ENCODE data around the gene IFI27L1.
"Not testable (repeated sequence)": the region's sequence is repeated elsewhere in the genome, so short reads cannot be mapped to it uniquely, and the experiment has no call there.

Gene IFI27L1

GRCh38 chr14:94048691-94049624 is 32.2 kb upstream of the IFI27L1 start:
- DNase-seq: no peak

GRCh38 chr14:94049625-94050023 is 31.5 kb upstream of the IFI27L1 start:
- DNase-seq: no peak

GRCh38 chr14:94050231-94050880 is 30.8 kb upstream of the IFI27L1 start:
- DNase-seq: no peak

- no peak for DNase-seq
Measured at GRCh38 chr14:94051115-94051514, 30.0 kb upstream of the IFI27L1 start.

GRCh38 chr14:94051779-94052178 is 29.3 kb upstream of the IFI27L1 start:
- no peak for DNase-seq

GRCh38 chr14:94052199-94052598 is 28.9 kb upstream of the IFI27L1 start:
- DNase-seq: no peak

- no peak for DNase-seq
Measured at GRCh38 chr14:94052662-94053061, 28.4 kb upstream of the IFI27L1 start.

GRCh38 chr14:94054401-94054800 is 26.7 kb upstream of the IFI27L1 start:
- no peak for DNase-seq

GRCh38 chr14:94054936-94055335 is 26.2 kb upstream of the IFI27L1 start:
- DNase-seq: no peak

GRCh38 chr14:94056579-94057308 is 24.4 kb upstream of the IFI27L1 start:
- DNase-seq: no peak

- no peak for DNase-seq
Measured at GRCh38 chr14:94058128-94058673, 22.9 kb upstream of the IFI27L1 start.

- DNase-seq: no peak
Measured at GRCh38 chr14:94058674-94059138, 22.4 kb upstream of the IFI27L1 start.

GRCh38 chr14:94059998-94060397 is 21.1 kb upstream of the IFI27L1 start:
- DNase-seq: no peak

GRCh38 chr14:94062344-94062940 is 18.7 kb upstream of the IFI27L1 start:
- DNase-seq: no peak

- DNase-seq: no peak
Measured at GRCh38 chr14:94066089-94066676, 14.9 kb upstream of the IFI27L1 start.

GRCh38 chr14:94072076-94072475 is 9.0 kb upstream of the IFI27L1 start:
- DNase-seq: not testable (repeated sequence)

- no peak for DNase-seq
Measured at GRCh38 chr14:94074534-94074933, 6.6 kb upstream of the IFI27L1 start.

- DNase-seq: no peak
Measured at GRCh38 chr14:94075008-94075407, 6.1 kb upstream of the IFI27L1 start.

- DNase-seq: no peak
Measured at GRCh38 chr14:94077111-94077821, 3.8 kb upstream of the IFI27L1 start.

- DNase-seq: no peak
Measured at GRCh38 chr14:94077823-94078222, 3.3 kb upstream of the IFI27L1 start.

- no peak for DNase-seq
Measured at GRCh38 chr14:94079891-94080620, 1.1 kb upstream of the IFI27L1 start.
